ENCODE data around the gene SSU72. TPM values are rescaled to one million over a fixed set of nuclear protein-coding genes. Genes with fewer than 3 reads are reported as not detected.
"Not testable (repeated sequence)": the region's sequence is repeated elsewhere in the genome, so short reads cannot be mapped to it uniquely, and the experiment has no call there.

Gene SSU72
- total RNA-seq, 6 donors from 2014 or later: 122 to 174 (median 146) TPM

DNA sequence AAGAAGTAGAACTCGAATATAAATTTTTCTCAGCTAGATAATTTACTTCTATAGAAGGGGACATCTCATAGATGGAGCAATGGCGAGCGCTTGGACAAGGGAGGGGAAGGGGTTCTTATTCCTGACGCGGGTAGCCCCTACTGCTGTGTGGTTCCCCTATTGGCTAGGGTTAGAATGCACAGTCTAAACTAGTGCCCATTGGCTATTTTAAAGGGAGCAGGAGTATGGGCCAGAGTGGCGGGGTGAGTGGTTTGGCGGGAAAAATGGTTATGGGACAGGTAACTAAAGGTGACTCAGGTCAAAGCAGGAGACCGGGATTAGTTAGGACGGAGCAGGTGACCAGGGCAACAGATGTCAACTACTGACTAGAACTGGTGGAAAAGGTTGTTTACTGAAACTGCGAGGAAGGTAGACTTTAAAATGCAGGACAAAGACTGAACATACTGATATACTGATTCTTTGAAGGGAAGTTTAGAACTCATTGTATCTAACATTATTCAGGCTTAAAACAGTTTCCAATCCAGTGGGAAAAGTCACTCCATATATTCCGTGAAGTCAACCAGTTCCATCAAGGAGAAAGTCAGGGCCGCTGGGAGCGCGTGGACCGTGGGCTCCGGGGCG is 63.6 kb downstream of the SSU72 start:
- ATAC-seq (ENCODE audit: low FRiP score in 2 of 2) (no peak), DNase-seq (peak in 1 of 2 donors; percentile 50)
- peak overlapping the region; percentile 89 to 95 (median 91) for H3K27ac ChIP-seq

DNA sequence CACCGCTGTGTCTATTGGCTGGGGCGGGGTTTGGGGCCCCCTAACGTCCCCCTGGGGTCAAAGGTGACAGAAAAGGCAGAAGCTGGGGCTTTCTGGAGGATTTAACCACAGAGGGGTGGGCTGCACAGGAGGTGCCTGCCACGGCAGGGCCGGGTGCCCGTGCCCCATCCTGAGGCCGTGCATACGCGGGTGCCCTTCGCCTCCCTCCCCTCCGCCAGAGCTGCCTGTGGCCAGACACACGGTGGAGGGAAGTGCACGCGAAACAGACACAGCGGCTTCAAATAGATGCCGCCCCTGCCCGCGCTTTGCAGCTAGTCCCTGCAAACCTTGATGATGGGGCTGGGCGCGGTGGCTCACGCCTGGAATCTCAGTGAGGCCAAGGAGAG is 65.2 kb downstream of the SSU72 start:
- H3K4me1 ChIP-seq: peaks cover 14 to 33% (median 24%) of the 10 kb centered on the region in 4 donors
- H3K36me3 ChIP-seq; H3K27ac ChIP-seq; ATAC-seq (ENCODE audit: low FRiP score in 2 of 2); H3K9me3 ChIP-seq; H3K27me3 ChIP-seq; H3K4me3 ChIP-seq; DNase-seq: not testable (repeated sequence)
- 79 to 100% methylated on average over 4 to 13 of the region's 21 CpGs for WGBS, 2 donors

More for the DNA sequence above, 63.6 kb downstream of the SSU72 start:
- 13 to 18% methylated on average over 17 of the region's 17 CpGs for WGBS, 2 donors
- Histone ChIP-seq H3K9me3 (no peaks in the 10 kb centered on the region), H3K36me3 (peaks cover 0 to 3% (median 0%) of the 10 kb centered on the region in 4 donors), H3K27me3 (no peaks in the 10 kb centered on the region), H3K4me3 (peak overlapping the region; percentile 76 to 97 (median 83)), H3K4me1 (peaks cover 5 to 19% (median 11%) of the 10 kb centered on the region in 4 donors)
- TF ChIP-seq POLR2A (IDR thresholded peaks at IDR 0.05) (no peak), POLR2AphosphoS5 (IDR thresholded peaks at IDR 0.05) (no peak), EP300 (IDR thresholded peaks at IDR 0.05) (no peak)
- TF ChIP-seq, protein P1, sequence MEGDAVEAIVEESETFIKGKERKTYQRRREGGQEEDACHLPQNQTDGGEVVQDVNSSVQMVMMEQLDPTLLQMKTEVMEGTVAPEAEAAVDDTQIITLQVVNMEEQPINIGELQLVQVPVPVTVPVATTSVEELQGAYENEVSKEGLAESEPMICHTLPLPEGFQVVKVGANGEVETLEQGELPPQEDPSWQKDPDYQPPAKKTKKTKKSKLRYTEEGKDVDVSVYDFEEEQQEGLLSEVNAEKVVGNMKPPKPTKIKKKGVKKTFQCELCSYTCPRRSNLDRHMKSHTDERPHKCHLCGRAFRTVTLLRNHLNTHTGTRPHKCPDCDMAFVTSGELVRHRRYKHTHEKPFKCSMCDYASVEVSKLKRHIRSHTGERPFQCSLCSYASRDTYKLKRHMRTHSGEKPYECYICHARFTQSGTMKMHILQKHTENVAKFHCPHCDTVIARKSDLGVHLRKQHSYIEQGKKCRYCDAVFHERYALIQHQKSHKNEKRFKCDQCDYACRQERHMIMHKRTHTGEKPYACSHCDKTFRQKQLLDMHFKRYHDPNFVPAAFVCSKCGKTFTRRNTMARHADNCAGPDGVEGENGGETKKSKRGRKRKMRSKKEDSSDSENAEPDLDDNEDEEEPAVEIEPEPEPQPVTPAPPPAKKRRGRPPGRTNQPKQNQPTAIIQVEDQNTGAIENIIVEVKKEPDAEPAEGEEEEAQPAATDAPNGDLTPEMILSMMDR (IDR thresholded peaks at IDR 0.05): no peak

GRCh38 chr1:1508775-1509464 is 65.7 kb downstream of the SSU72 start:
- 75 to 83% methylated on average over 2 to 27 of the region's 34 CpGs for WGBS, 2 donors
- H3K36me3 ChIP-seq; H3K4me3 ChIP-seq; H3K9me3 ChIP-seq; ATAC-seq (ENCODE audit: low FRiP score in 2 of 2); H3K27ac ChIP-seq; H3K27me3 ChIP-seq: not testable (repeated sequence)
- peak; percentile 31 to 70 for DNase-seq
- peaks cover 14 to 37% (median 25%) of the 10 kb centered on the region in 4 donors for H3K4me1 ChIP-seq

DNA sequence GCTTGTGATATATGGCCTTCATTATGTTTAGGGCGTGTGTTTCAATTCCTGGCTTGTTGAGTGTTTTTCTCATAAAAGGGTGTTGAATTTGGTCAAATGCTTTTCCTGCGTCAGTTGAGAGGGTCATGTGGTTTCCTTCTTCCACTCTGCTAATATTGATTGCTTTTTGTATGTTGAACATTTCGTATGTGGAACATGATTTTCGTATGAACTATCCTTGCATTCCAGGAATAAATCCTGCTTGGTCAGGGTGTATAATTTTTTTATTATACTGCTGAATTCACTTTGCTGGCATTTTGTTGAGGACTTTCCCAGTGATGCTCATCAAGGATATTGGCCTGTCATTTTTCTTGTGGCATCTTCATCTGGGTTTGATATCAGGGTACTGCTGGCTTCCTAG is 67.4 kb downstream of the SSU72 start:
- Histone ChIP-seq H3K36me3 (no peaks in the 10 kb centered on the region), H3K9me3 (no peaks in the 10 kb centered on the region), H3K4me3 (no peak overlapping the region), H3K27me3 (no peaks in the 10 kb centered on the region), H3K4me1 (peaks cover 14 to 30% (median 20%) of the 10 kb centered on the region in 4 donors), H3K27ac (no peak overlapping the region)
- TF ChIP-seq POLR2AphosphoS5 (IDR thresholded peaks at IDR 0.05): no peak
- 93 to 95% methylated on average over 4 of the region's 4 CpGs for WGBS, 2 donors
- ATAC-seq (ENCODE audit: low FRiP score in 2 of 2): no peak
- no peak for DNase-seq

DNA sequence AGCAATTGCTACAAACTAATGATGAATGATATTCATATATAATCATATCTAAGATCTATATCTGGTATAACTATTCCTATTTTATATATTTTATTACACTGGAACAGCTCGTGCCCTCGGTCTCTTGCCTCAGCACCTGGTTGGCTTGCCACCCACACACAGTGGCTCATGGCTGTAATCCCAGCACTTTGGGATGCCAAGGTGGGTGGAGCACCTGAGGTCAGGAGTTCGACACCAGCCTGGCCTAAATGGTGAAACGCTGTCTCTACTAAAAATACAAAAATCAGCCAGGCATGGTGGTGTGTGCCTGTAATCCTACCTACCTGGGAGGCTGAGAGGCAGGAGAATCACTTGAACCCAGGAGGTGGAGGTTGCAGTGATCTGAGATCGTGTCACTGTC is 68.9 kb downstream of the SSU72 start:
- 77 to 84% methylated on average over 5 of the region's 5 CpGs for WGBS, 2 donors
- not testable (repeated sequence) for H3K4me3 ChIP-seq; ATAC-seq (ENCODE audit: low FRiP score in 2 of 2); H3K36me3 ChIP-seq; DNase-seq; H3K9me3 ChIP-seq; H3K27me3 ChIP-seq
- Histone ChIP-seq H3K4me1 (peaks cover 10 to 23% (median 16%) of the 10 kb centered on the region in 4 donors), H3K27ac (peak overlapping the region; percentile 79 to 86 (median 81))

DNA sequence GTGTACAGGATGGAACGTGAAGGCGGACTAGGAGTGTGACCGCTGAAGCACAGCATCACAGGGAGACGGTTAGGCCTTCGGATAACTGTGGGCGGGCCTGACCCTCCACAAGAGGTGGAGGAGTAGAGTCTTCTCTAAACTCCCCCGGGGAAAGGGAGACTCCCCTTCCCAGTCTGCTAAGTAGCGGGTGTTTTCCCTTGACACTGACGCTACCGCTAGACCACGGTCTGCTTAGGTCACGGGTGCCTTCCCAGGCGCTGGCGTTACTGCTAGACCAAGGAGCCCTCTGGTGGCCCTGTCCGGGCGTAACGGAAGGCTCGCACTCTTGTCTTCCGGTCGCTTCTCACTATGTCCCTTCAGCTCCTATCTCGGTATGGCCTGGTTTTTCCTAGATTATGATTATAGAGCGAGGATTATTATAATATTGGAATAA is 69.3 kb downstream of the SSU72 start:
- DNase-seq: peak in 1 of 2 donors; percentile 71
- 7 to 23% methylated on average over 10 to 11 of the region's 22 CpGs for WGBS, 2 donors

More for the DNA sequence above, 69.3 kb downstream of the SSU72 start:
- H3K9me3 ChIP-seq, H3K36me3 ChIP-seq, H3K27me3 ChIP-seq: not testable (repeated sequence)
- H3K27ac ChIP-seq: peak overlapping the region; percentile 79 to 86 (median 81)
- peaks cover 10 to 20% (median 14%) of the 10 kb centered on the region in 4 donors for H3K4me1 ChIP-seq
- peak in 1 of 2 donors; percentile 66 for ATAC-seq (ENCODE audit: low FRiP score in 2 of 2)
- TF ChIP-seq, protein P1 (IDR thresholded peaks at IDR 0.05): peak in 4 of 6 experiments; percentile 12 to 45 (median 35)
- peak overlapping the region in 3 of 4 donors; percentile 9 to 39 (median 36) for H3K4me3 ChIP-seq
